HEK293 (cell line): ENCODE results near the gene CST1.
"Not testable (repeated sequence)": the region's sequence is repeated elsewhere in the genome, so short reads cannot be mapped to it uniquely, and the experiment has no call there.

Experiments
- CTCF ChIP-seq: fragments of 450-650 bp; formaldehyde crosslinking; IDR thresholded peaks from 2 replicates; pipeline ENCODE4 v1.5.1; 2016; ENCODE audit warnings: missing biosample characterization, missing genetic modification characterization
- KLF9 ChIP-seq: fragments of 450-650 bp; formaldehyde crosslinking; IDR thresholded peaks from 2 replicates; pipeline ENCODE4 v1.5.1; 2016; ENCODE audit warnings: missing biosample characterization, missing genetic modification characterization, low read depth
- ZNF146 ChIP-seq: fragments of 450-650 bp; formaldehyde crosslinking; IDR thresholded peaks from 2 replicates; pipeline ENCODE4 v1.5.1; 2016; ENCODE audit warnings: missing biosample characterization, missing genetic modification characterization
- ZNF416 ChIP-seq: fragments of 450-650 bp; formaldehyde crosslinking; IDR thresholded peaks from 2 replicates; pipeline ENCODE4 v1.5.1; 2016; ENCODE audit warnings: missing biosample characterization, missing genetic modification characterization
- ZNF561 ChIP-seq: fragments of 450-650 bp; IDR thresholded peaks from 2 replicates; pipeline ENCODE4 v1.5.1; 2018; ENCODE audit warnings: missing biosample characterization, missing genetic modification characterization, borderline replicate concordance
- TF ChIP-seq, protein P1 (sequence below): fragments of 450-650 bp; formaldehyde crosslinking; IDR thresholded peaks from 2 replicates; pipeline ENCODE4 v1.5.1; 2016; ENCODE audit warnings: missing biosample characterization, missing genetic modification characterization
- TF ChIP-seq, protein P2 (sequence below): fragments of 450-650 bp; formaldehyde crosslinking; IDR thresholded peaks from 2 replicates; pipeline ENCODE4 v1.5.1; 2016; ENCODE audit warnings: missing biosample characterization, missing genetic modification characterization

DNA sequence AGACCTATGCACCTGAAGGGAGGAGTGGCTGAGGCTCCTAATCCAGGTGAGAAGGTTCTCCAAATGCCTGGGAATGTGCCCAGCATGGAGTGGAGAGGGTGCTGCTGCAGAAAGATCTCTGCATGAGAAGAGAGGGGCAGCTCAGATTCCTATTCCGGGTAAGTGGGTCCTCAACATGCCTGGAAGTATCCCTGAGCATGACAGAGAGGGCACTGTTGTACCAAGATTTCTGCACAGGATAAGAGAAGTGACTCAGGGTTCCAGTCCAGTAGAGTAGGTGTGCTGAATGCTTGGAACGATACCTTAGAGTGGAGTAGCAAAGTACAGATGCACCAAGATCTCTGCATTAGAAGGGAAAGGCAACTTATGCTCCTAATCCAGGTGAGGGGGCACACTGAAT lies 15.8 kb downstream of the CST1 start:
- TF ChIP-seq ZNF561, CTCF, KLF9, ZNF416, ZNF146 (tag by site-specific recombination): not testable (repeated sequence)
- TF ChIP-seq, protein P1, sequence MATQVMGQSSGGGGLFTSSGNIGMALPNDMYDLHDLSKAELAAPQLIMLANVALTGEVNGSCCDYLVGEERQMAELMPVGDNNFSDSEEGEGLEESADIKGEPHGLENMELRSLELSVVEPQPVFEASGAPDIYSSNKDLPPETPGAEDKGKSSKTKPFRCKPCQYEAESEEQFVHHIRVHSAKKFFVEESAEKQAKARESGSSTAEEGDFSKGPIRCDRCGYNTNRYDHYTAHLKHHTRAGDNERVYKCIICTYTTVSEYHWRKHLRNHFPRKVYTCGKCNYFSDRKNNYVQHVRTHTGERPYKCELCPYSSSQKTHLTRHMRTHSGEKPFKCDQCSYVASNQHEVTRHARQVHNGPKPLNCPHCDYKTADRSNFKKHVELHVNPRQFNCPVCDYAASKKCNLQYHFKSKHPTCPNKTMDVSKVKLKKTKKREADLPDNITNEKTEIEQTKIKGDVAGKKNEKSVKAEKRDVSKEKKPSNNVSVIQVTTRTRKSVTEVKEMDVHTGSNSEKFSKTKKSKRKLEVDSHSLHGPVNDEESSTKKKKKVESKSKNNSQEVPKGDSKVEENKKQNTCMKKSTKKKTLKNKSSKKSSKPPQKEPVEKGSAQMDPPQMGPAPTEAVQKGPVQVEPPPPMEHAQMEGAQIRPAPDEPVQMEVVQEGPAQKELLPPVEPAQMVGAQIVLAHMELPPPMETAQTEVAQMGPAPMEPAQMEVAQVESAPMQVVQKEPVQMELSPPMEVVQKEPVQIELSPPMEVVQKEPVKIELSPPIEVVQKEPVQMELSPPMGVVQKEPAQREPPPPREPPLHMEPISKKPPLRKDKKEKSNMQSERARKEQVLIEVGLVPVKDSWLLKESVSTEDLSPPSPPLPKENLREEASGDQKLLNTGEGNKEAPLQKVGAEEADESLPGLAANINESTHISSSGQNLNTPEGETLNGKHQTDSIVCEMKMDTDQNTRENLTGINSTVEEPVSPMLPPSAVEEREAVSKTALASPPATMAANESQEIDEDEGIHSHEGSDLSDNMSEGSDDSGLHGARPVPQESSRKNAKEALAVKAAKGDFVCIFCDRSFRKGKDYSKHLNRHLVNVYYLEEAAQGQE (tag by site-specific recombination) = not testable (repeated sequence)
- TF ChIP-seq, protein P2, sequence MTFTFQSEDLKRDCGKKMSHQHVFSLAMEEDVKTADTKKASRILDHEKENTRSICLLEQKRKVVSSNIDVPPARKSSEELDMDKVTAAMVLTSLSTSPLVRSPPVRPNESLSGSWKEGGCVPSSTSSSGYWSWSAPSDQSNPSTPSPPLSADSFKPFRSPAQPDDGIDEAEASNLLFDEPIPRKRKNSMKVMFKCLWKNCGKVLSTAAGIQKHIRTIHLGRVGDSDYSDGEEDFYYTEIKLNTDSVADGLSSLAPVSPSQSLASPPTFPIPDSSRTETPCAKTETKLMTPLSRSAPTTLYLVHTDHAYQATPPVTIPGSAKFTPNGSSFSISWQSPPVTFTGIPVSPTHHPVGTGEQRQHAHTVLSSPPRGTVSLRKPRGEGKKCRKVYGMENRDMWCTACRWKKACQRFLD = not testable (repeated sequence)
